GM19452 (cell line): Measurements from ENCODE around the gene ING4.

ENCODE experiments used
- ATAC-seq: cut with Tn5 transposase; IDR thresholded peaks from one replicate; pipeline ENCODE4 v1.9.1; 2021; ENCODE audit not compliant: unreplicated experiment

Gene ING4

GRCh38 chr12:6638305-6638704 lies 24.6 kb downstream of the ING4 start:
- no peak for ATAC-seq

DNA sequence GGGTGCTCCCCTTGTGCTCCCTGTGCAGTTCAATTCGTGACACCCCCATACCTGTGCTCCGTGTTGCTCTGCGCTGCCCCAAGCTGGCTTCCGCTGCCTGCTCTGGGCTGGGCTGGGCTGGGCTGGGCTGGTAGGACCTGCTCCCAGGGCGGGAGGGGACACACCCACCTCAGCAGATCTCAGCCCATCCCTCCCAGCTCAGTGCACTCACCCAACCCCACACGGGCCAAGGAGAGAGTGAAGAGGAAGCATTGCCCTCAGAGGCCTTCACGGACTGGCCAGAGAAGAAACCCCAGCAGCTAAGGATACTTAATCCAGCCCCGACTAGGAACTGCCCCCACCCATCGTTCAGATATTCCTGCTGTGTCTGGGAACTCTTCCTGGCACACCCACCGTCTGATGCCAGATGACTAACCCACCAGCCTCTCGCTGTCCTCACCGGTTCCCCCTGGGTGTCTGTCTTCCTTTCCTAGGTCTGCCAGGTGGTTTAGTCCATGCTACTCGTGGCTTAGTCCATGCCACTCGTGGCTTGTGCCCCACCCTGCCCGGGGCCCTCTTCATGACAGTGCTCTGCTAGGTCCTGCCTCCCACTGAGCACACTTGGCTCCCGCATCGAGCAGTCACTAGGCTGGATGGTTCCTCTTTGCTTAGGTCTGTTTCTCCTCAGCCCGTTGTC lies 26.9 kb downstream of the ING4 start, which contains the start of gene LPAR5:
LPAR5 (minus strand) TSS at position 104 of the 676 bp plus-strand sequence. CDS start 14,711 bp downstream, outside the sequence.
- ATAC-seq = no peak

- no peak for ATAC-seq
Observed at GRCh38 chr12:6635375-6635855, 27.5 kb downstream of the ING4 start.

DNA sequence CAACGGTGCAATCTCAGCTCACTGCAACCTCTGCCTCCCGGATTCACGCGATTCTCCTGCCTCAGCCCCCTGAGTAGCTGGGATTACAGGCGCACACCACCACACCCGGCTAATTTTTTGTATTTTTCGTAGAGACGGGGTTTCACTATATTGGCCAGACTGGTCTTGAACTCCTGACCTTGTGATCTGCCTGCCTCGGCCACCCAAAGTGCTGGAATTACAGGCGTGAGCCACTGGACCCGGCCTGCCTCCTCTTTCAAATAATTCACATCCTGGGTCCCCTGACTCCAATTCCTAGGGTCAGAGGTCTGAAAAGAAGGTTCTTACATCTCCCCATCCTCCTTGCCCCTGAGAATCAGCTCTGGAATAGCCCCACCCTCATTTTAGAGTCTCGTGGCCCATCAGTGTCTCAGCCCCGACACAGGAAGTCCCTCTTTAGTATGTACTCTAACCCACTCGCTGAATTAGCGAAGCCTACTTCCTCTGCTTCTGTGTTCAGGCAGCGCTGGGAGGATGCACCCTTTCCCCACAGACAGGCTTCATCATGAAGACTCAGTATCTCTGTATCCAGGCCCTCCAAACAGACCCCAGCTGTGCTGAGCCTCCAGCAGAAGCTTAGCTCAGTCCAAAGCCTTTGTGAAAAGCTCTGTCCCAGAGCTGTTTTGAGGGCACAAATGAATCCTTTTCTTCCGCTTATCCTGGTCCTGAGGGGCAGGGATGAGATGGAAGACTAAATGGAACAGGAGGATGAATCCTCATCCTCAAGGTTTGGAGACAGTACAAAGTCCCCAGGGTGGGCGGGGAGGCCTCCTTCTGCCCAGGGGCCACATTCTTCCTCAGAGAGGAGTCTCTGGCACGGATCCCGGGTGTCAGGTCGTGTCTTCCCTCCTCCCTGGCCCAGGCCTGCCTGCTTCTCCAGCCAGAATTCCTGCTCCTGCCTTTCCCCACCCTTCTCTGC lies 30.6 kb downstream of the ING4 start:
- ATAC-seq = peak; percentile 65

- no peak for ATAC-seq
Observed at GRCh38 chr12:6631549-6631961, 31.4 kb downstream of the ING4 start.

GRCh38 chr12:6630736-6631135 lies 32.2 kb downstream of the ING4 start:
- ATAC-seq = no peak

- ATAC-seq = no peak
Observed at GRCh38 chr12:6627616-6628015, 35.3 kb downstream of the ING4 start.

- no peak for ATAC-seq
Observed at GRCh38 chr12:6626654-6627283, 36.1 kb downstream of the ING4 start.

DNA sequence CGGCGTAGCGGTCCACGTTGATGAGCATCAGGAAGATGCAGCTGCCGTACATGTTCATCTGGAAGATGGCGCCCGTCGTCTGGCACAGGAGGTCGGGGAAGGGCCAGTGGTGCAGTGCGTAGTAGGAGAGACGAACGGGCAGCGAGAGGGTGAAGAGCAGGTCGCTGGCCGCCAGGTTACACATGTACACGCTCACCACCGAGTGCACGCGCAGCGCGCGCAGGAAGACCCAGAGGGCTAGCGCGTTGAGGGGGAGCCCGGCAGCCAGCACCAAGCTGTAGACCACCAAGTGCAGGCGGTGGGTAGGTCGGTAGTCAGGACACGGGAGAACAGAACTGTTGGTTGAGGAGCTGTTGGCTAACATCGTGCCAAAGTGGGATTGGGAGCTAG lies 42.0 kb downstream of the ING4 start:
- no peak for ATAC-seq

DNA sequence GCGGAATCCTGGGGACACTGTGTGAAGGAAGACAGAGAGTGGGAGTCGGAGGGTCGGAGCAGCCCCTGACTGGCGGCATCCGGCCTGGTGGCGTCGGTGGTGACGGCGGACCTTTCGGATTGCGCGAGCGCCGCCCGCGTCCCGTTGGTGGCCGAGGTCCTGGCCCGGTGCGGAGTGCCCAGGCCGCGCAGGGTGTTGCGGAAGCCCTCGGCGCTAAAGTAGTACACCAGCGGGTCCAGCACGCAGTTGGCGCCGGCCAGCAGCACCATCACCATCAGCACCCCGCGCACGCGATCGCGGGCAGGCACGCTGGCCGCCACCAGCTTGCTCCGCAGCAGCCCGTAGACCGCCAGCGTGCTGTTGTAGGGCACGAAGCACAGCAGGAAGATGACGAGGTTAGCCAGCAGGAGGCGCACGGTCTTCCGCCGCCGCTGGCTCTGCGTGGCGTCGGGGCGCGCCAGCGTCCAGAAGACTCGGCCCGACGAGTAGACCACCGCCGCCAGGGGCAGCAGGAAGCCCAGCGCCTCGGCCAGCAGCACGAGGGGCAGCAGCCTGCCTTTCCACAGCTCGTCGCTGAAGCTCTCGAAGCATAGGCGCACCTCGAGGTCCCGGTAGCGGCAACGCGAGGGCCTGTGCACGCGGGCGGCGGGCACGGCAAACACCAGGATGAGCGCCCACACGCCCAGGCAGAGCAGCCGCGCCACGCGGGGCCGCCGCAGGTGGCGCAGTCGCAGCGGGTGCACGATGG lies 42.6 kb downstream of the ING4 start:
- ATAC-seq = no peak

DNA sequence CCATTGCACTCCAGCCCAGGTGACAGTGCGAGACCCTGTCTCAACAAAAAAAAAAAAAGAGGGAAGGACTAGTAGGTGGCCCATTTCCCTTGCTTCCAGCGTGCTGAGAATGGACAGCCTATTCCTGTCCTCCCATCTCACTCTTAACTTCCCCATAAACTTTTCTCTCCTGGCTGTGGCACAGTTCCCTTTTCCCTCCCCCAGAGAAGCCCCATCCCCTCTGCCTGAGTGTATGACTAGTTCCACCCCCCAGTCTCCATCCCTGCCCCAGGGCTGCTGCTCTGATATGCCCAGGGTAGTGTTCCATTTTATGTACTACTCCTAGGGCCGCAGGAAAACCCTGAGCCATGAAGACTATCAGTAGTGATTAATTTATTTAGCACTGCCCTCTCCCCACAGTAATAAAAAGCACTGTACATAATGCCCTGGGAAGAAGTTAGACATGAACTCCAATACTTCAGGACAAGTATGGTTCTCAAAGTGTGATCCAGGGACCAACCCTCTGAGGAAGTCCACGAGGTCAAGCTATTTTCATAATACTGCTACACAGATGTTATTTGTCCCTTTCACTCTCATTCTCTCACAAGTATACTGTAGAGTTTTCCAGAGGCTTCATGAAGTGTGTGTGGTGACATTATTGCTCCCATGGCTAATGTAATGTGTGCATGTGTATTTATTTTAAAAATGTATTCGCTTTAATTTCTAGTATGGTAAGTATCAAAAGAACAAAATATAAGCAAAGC lies 44.3 kb downstream of the ING4 start:
- ATAC-seq = no peak

DNA sequence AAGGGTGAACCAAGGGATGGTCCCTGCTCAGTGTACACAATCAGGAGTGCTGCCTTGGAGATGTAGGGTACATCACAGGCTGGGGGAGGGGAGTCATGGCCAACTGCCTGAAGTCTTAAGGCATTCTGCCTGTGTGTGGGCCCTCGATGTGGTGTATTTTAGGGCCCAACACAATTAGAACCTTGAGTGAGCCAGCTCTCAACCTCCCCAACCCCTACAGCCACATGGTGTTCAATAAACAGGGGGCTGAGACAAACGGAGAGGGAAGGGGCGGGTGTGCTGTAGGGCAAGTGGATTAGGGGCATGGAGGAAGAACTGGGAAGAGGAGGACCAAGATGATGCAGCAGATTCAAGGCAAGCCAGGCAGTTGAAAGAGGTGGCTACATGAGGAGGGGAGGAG lies 47.1 kb downstream of the ING4 start:
- no peak for ATAC-seq

DNA sequence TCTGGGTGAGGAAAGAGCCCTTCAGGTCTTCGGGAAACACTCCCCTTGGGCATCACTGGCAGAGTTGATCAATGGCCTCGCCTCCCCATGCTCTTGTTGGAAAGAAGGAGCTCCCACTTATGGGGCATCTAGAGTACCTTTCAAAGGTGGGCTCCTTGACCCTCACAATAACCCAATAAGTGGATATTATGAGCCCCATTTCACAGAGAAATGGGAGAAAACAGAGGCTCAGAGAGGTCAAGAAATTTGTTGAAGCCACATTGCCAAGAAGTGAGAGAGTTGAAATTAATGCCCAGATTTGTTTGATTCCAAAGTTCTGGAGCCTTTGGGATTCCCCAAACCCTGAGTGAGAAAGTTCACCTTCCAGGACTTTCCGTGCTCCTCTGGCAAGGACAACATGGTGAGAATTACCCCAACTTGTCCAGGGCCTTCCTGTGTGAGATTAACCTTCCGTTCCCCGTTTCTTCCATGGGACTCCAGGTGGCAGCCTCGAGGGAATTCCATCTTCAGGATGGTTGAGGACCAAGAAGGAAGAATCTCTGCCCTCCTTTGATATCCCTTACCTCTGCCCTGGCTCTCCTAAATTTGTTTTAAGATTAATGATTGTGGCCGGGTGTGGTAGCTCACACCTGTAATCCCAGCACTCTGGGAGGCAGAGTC lies 48.3 kb downstream of the ING4 start:
- ATAC-seq = no peak

DNA sequence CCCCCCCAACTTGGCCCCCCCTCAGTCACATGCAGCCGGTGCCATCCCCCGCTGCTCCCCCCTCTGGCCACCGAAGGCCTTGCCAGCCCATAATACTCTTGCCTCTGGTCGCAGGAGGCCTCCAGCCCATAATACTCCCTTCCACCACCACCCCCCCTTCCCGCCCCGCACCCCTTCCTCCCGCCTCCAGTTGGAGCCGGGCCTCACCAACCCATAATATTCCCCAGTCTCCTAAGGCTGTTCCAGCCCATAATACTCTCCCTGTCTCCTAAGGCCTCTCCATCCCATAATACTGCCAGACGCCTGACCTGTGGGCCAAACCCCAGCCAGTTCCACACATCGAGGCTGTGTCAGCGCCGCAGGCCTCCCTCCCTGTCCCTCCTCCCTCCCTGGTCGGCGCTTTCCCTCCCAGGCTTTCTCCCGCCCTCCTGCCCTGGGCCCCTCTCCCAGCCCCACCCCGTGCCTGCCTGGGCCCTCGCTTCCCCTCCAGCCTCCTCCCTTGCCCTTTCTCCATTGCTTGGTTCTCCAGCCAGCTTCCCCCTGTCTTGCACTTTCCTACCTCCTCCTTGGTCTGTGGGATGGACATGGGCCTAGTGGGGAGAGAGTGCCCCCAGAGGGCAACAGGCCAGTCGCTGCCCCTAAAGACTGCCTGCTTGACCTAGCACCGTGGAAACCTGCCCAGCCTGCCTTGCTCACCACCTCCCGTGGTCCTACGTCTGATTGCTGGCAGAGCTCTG lies 49.0 kb downstream of the ING4 start:
- ATAC-seq = no peak

DNA sequence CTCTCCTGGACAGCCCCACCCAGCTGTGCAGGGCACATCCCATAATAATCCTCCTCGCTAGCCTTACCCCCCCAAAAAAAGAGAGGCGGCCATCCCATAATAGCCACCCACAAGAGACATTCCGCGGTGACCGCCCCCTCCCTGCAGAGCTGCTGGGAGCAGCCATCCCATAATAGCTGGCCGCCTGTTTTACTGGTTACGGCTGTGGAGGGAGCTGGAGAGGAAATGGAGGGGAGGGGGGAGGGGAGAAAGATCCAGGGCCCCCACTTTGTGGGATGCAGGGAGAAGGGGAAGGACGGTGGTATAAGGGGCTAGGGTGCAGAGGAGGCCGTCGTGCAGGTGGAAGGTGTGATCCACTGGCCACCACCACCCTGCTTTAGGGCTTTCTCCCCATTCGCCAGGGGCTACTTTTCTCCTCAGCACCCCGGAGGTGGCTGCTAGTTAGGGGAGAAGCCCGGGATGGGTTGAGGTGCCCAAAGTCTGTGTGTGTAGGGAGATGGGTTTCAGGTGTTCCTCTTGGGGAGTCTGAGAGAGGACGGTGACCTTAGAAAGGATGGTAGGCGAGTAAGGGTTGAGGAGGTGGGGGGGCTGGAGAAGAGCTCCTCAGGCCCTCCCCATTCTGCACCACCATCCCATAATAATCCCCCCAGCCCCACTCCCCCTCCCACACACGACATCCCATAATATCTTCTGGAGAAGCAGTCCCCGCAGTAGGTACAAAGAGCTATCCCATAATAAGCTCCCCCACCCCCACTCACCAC lies 49.7 kb downstream of the ING4 start:
- no peak for ATAC-seq

DNA sequence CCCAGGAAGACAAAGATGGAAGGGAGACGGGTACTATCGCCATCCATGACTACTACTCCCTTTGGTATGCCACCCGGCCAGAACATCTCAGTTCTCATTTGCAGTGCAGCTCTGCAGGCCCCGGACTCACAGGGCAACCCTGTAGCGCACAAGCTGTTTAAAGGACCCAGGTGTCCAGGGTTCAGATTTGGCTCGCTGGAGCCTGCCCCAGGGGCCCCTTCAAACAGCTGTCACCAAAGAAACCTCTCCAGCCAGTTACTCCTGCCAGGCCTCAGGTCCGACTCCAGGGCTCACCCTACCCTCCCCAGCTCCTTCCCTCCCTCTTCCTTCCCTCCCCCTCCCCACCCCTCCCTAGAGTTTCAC lies 50.3 kb downstream of the ING4 start:
- no peak for ATAC-seq

GRCh38 chr12:6612247-6612646 lies 50.7 kb downstream of the ING4 start:
- ATAC-seq = no peak

DNA sequence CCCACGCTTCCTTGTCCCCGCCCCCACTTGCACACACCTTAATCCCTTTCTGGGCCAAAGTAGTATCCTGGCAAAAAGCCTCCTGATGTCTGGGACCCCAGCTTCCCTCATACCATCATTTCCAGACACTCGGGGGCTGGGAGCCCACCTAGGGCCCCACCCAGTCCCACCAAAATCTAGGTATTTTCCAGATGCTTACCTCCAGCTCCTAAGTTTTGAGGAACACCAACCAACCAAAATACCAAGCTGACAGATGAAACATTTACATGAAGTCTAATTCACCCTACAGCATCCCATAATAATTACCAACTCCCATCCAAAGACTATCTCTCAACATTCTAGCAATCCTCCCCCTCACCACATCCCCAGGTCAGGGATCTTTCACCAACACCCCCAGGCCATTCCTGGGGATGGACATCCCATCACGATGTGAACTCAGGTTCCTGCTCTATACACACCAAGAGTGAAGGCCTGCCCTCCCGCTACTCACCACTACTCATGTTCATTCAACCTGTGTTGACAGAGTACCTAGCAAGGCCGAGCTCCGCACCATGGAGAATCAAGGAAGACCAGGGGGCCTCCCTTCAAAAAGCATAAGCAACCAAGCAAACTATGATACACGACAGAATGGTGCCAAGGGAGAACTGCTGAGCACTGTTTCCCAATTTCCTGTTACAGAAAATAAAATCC lies 54.2 kb downstream of the ING4 start:
- no peak for ATAC-seq
